ENCODE data around the gene ADPRHL1.
"Not testable (repeated sequence)": the region's sequence is repeated elsewhere in the genome, so short reads cannot be mapped to it uniquely, and the experiment has no call there.

Gene ADPRHL1

DNA sequence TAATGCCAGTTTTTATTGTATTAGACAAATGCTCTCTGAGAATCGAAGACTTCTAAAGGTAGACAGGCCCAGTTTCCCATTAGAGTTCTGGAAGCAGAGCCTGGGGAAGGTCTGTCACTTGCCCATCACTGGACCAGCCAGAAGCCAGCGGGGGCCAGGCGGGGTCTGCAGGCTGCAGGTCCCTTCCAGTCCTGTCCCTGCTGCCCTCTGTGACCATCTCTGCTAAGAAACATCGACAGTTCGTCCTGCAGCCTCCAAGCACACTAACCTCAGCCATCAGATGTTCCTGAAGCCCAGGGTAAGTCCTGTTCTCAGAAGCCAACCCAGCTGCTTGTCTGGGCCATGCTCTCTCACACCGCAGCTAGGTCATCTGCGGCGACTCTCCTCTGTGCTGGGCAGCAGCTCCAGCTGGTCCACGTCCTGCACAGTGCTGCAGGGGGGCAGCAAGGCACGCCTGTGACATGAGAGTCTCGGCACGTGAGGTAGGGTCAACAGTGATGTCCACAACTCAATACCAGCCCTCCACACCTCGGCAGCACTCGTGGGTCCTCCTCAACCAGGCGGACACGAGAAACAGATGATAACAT is 2.9 kb upstream of the ADPRHL1 start:
- no peak overlapping the region for H3K4me3 ChIP-seq (ENCODE audit: low read depth, low read length)

DNA sequence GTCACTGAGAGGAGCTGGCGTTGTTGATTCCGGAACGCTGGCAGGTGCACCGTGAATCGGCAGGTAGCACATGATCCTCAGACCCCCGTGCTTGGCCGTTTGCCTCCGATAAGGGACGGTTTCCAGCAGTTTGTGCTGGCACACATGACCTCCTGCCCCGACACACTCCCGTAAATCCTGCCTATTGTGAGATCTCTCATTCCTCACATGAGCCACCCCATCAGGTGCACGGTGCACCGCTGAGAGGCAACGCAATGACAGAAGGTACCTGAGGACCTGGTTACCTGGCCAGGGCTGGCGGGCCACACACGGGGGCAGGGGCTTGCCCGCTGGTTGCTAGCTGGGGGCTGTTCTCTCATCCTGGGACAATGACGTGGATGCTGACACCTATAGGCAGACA is 2.1 kb upstream of the ADPRHL1 start:
- H3K4me3 ChIP-seq (ENCODE audit: low read depth, low read length): no peak overlapping the region

DNA sequence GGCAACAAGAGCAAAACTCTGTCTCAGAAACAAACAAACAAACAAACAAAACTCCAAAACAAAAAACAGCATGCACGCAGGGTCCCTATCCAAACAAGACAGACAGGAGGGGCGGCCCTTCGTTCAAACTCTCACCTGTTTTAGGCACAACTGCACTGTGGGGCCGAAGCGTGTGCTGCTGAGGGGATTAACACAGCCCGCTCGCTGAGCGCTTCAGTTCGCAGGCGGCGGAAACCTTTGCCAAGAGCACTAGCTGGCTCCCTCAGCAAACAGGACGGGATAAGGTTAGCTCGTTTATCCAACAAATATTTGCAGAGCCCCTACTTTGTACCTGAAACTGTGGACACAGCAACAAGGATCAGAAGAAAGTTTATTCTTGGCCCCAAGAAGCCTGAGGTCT is 1.6 kb upstream of the ADPRHL1 start:
- H3K4me3 ChIP-seq (ENCODE audit: low read depth, low read length): no peak overlapping the region

DNA sequence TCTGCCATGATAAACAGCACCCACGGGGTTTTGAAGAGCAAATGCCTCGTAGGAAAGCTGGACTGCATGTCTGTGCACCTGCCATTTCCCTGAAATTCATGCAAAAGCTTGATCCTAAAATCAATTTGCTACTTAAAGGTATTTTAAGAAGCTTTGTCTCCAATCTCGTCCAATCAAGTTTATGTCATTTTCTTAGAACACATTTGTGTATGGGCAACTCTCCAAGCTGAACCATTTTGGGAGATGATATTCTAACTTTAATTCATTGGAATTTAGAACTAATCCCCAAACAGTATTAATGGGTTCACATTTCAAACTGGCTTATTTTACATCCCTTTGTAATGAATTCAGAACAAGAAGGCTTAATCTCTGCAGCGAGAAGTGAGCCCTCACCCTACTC is 822 bp downstream of the ADPRHL1 start:
- no peak overlapping the region for H3K4me3 ChIP-seq (ENCODE audit: low read depth, low read length)

DNA sequence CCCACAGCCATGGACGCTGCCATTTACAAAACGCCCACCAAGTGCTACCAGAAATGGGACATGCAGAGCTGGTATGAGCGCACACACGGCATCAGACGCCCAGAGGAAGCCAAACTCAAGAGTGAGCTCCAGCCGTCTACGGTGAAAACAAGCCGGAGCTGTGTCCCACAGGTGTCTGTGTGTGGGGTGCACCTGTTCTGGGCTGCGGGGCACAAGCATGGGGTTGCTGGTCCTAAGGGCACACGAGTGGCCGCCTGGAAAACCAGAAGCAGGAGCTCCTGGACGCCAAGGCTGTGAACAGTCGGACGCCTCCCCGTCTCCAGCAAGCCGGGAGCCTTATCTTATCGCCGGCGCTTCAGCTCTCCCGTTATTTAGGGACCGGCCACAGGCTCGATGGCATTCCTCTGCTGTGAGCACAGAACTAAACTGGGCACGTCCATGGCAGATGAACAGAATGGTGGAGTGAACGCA is 1.3 kb downstream of the ADPRHL1 start:
- H3K4me3 ChIP-seq (ENCODE audit: low read depth, low read length): no peak overlapping the region

DNA sequence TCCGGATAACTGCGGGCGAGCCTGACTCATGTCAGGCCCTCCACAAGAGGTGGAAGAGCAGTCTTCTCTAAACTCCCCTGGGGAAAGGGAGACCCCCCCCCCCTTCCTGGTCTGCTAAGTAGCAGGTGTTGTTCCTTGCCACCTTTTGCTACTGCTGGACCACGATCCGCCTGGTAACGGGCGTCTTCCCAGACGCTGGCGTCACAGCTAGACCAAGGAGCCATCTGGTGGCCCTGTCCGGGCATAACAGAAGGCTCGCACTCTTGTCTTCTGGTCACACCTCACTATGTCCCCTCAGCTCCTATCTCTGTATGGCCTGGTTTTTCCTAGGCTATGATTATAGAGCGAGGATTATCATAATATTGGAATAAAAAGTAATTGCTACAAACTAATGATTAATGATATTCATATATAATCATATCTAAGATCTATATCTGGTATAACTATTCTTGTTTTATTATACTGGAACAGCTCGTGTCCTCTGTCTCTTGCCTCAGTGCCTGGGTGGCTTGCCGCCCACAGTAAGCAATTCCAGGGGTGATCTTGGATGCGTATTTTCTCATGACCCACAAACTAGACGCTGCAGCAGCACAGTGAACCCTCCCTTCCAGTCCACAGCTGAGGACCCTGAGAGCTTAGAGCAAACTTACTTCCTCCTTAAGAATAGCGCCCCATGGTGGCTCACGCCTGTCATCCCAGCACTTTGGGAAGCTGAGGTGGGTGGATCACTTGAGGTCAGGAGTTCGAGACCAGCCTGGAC is 2.2 kb downstream of the ADPRHL1 start:
- H3K4me3 ChIP-seq (ENCODE audit: low read depth, low read length): not testable (repeated sequence)

DNA sequence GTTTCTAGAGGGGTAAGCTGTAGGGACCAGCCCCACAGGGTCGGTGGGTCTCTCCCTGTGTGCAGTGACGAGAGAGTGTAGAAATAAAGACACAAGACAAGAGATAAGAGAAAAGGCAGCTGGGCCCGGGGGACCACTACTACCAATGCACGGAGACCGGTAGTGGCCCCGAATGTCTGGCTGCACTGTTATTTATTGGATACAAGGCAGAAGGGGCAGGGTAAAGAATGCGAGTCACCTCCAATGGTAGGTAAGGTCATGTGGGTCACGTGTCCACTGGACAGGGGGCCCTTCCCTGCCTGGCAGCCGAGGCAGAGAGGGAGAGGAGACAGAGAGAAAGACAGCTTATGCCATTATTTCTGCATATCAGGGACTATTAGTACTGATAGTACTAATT is 2.9 kb downstream of the ADPRHL1 start:
- not testable (repeated sequence) for H3K4me3 ChIP-seq (ENCODE audit: low read depth, low read length)

DNA sequence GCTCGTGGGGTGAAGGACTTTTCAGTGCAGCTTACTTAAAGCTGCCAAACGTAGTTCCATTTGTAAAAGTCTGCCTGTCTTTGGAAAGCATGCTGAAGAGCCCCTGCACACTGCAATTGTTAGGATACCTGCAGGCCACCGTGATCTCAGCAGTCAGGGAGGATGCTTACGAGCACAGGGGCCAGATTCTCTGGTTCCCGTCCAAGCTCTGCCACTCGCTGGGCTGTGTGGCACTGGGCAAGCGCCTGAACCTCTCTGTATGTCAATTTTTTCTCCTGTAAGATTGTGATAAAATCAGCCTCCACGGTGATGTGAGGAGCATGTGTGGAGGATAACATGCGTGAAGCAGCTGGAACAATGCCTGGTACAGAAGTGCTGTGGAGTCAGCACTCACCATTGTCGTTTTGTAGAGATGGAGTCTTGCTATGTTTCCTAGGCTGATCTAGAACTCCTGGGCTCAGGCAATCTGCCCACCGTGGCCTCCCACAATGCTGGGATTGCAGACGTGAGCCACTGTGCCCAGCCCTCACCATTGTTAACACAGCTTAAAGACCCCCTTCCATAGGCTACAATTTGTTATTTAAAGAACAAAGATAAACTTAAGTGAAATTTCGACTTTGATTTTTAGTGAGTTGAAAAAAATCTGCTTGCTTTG is 3.5 kb downstream of the ADPRHL1 start:
- H3K4me3 ChIP-seq (ENCODE audit: low read depth, low read length): no peak overlapping the region

DNA sequence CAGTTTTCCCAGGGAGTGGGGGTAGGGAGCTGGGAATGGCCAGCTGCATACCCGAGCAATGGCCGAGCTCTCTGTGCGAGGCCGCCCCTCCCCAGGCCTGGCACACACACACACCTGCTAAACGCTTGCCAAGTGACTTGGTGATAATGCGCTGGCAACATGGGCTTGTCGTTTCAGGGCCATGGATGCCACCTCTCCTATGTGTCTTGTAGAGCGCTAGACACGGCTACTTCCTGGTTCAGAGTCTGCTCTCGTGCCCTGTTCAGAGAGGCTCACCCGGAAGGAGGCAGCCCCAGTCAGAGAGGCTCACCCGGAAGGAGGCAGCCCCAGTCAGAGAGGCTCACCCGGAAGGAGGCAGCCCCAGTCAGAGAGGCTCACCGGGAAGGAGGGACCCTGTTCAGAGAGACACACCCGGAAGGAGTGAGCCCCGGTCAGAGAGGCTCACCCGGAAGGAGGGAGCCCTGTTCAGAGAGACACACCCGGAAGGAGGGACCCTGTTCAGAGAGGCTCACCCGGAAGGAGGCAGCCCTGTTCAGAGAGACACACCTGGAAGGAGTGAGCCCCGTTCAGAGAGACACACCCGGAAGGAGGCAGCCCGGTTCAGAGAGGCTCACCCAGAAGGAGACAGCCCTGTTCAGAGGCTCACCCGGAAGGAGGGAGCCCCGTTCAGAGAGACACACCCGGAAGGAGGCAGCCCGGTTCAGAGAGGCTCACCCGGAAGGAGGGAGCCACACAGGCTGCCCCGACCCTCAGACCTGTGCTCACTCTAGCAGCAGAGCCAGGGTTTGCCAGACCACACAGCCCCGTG is 4.2 kb downstream of the ADPRHL1 start:
- no peak overlapping the region for H3K4me3 ChIP-seq (ENCODE audit: low read depth, low read length)

DNA sequence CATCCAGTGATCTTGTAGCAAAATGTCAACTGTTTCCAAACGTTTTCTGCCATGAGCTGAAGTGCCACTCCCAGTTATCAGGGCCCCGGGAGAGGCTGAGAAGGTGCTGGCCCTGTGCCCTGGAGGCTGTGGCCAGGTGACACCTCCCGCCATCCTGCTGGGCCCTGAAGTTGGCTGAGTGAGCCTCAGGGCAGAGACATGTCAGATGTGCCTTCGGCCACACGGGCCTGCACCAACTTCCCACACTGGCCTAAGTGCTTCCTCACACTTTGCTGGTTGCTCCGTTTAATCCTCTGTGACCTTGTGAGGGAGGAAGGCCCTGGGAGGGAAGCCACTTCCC is 4.8 kb downstream of the ADPRHL1 start:
- no peak overlapping the region for H3K4me3 ChIP-seq (ENCODE audit: low read depth, low read length)

DNA sequence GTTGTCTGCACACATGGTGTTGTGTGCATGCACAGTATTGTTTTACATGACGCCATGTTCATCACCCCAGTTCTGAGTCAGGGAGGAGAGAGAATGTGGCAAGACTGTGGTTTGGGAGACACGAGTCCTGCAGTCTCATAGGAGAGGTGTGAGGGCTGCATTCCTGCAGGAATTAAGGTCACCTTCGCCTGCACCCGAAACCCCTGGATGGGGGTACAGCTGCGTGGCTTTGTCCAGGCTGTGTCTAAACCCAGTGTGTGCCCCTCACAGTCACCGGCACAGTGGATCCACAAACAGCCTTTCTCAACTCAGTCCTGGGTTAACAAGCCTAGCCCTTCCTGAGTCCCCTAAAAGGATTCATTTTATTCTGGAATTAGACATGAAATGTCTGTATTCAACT is 5.7 kb downstream of the ADPRHL1 start:
- no peak overlapping the region for H3K4me3 ChIP-seq (ENCODE audit: low read depth, low read length)

DNA sequence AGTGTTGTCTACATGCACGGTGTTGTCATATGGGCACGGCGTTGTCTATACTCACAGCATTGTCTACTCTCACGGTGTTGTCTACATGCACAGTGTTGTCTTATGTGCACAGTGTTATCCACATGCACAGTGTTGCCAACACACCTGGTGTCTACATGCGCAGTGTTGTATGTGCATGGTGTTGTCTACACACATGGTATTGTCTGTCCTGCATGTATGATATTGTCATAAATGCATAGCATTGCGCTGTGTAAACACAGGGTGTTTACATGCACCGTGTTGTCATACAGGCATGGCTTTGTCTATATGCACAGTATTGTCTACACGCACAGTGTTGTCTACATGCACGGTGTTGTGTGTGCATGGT is 6.8 kb downstream of the ADPRHL1 start:
- H3K4me3 ChIP-seq (ENCODE audit: low read depth, low read length): no peak overlapping the region

DNA sequence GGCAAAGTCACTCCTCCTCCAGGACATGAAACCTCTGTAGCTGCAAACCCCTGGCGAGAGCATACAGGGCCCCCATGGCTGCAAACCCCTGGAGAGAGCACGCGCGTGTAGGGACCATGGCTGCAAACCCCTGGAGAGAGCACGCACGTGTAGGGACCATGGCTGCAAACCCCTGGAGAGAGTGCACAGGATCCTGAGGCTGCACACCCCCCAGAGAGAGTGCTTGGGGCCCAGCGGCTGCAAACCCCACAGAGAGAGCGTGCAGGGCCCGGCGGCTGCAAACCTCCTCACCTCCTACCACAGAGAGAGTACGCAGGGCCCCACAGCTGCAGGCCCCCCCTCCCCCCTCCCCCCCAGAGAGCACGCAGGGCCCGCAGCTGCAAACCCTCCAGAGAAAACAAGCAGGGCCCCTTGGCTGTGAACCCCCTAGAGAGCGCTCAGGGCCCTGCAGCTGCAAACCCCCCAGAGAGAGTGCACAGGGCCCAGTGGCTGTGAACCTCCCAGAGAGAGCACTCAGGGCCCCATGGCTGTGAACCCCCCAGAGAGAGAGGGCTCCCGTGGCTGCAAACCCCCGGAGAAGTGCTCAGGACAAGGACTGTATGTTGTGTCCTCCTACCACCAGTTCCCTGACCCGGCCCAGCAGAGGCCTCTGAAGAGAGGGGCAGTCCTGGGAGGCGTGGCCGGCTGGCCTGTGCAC is 7.3 kb downstream of the ADPRHL1 start:
- H3K4me3 ChIP-seq (ENCODE audit: low read depth, low read length): no peak overlapping the region

DNA sequence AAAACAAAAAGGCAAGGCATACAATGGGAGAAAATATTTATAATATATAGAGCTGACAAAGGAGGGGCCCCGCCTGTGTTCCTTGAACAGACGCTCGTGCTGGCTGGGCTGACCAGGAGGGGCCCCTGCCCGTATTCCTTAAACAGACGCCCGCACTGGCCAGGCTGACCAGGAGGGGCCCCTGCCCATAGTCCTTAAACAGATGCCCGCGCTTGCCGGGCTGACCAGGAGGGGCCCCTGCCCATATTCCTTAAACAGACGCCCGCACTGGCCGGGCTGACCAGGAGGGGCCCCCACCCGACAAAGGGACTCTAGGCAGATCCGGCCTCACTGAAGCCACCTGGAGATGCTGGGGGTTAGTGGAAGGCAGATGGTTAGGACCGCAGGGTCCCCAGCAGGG is 9.3 kb downstream of the ADPRHL1 start:
- H3K4me3 ChIP-seq (ENCODE audit: low read depth, low read length): no peak overlapping the region

DNA sequence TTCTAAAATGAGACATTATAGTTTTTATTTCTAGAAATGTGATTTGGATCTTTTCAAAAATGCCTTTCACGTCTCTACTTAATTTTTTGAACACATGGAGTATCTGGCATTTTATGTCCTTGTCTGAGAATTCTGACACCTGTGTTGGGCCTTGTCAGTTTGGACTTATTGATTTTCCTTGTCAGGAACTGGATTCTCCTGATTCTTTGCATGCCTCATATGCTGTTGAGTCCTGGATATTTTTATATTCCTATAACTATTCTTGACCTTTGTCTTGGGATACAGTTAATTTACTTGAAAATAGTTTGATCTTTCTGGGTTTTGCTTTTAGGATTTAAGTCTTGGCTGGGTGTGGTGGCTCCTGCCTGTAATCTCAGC is 10.3 kb downstream of the ADPRHL1 start:
- no peak overlapping the region for H3K4me3 ChIP-seq (ENCODE audit: low read depth, low read length)

DNA sequence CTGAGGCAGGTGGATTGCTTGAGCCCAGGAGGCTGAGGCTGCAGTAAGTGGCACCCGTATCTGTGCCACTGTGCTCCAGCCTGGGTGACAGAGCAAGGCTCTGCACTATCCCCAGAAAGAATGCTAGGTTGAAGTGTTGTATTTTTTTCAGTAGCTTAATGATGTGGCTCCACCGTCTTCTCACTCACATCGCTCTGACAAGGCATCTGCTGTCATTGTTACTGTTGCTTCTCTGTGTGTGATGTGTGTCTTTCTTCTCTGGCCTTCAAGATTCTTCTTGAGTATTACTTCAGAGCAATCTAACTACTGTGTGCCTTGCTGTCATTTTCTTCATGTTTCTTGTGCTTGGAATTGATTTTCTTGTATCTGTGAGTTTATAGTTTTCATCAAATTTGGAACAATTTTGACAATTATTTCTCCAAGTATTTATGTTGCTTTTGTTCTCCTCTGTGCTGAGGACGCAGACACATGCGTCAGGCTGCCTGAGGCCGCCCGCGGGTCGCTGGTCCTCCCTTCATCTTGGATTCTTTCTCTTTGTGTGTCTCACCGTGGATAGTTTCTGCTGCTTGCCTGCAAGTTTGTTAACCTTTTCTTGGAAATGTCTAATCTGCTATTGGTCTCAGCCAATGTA is 10.8 kb downstream of the ADPRHL1 start:
- H3K4me3 ChIP-seq (ENCODE audit: low read depth, low read length): no peak overlapping the region

DNA sequence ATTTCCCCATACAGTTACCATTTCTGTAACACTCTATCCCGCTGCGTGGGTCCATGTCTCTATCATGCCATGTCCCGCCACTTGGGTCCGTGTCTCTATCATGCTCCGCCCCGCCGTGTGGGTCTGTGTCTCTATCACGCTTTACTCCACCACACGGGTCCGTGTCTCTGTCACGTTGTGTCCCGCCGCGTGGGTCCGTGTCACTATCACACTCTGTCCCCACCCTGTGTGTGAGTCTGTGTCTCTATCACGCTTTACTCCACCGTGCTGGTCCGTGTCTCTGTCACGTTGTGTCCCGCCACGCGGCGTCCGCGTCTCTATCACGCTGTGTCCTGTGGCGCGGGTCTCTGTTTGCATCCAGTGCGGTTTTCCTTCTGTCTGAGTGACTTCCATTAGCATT is 11.6 kb downstream of the ADPRHL1 start:
- H3K4me3 ChIP-seq (ENCODE audit: low read depth, low read length): no peak overlapping the region

DNA sequence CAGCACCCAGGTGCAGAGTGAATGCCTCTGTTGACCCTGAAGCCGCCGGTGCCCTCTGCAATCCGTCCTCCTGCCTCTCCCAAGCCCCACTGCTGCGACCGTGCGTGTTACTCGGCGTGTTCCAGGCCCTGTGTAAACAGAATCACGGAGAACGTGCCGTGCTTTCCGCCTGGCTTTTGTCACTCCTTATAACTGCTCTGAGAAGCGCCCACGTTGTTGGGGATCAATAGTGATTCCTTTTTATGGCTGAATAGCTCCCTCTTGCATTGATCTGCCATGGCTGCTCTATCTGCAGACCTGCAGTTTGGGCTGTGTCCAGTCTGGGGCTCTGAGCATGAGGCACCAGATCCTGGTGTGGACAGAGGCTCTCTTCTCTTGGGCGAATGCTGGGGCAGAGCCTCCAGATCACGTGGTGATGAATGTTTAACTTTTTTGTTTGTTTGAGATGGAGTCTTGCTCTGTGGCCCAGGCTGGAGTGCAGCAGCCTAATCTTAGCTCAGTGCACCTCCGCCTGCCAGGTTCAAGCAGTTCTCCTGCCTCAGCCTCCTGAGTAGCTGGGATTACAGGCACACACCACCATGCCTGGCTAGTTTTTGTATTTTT is 15.8 kb downstream of the ADPRHL1 start:
- H3K4me3 ChIP-seq (ENCODE audit: low read depth, low read length): no peak overlapping the region

DNA sequence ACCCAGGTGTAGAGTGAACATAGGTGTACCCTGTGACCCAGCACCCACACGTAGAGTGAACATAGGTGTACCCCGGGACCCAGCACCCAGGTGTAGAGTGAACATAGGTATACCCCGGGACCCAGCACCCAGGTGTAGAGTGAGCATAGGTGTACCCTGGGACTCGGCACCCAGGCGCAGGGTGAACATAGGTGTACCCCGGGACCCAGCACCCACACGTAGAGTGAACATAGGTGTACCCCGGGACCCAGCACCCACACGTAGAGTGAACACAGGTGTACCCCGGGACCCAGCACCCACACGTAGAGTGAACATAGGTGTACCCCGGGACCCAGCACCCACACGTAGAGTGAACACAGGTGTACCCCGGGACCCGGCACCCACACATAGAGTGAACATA is 16.4 kb downstream of the ADPRHL1 start:
- H3K4me3 ChIP-seq (ENCODE audit: low read depth, low read length): not testable (repeated sequence)

DNA sequence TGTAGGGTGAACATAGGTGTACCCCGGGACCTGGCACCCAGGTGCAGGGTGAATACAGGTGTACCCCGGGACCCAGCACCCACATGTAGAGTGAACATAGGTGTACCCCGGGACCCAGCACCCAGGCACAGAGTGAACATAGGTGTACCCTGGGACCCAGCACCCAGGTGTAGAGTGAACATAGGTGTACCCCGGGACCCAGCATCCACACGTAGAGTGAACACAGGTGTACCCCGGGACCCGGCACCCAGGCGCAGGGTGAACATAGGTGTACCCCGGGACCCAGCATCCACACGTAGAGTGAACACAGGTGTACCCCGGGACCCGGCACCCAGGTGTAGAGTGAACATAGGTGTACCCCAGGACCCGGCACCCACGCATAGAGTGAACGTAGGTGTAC is 17.4 kb downstream of the ADPRHL1 start:
- H3K4me3 ChIP-seq (ENCODE audit: low read depth, low read length): not testable (repeated sequence)
